Embryonic facial prominence (tissue), 1 donor: ENCODE data around the gene TNFAIP2.
A peak's percentile ranks its signal among the peaks of the same experiment; 100 is the strongest.
"Not testable (repeated sequence)": the region's sequence is repeated elsewhere in the genome, so short reads cannot be mapped to it uniquely, and the experiment has no call there.

Source experiments
- DNase-seq: peaks from one replicate; pipeline ENCODE4 v3.0.0-alpha.2; 2016; ENCODE audit errors: extremely low spot score

TNFAIP2 gene

GRCh38 chr14:103107941-103108748, 15.1 kb upstream of the TNFAIP2 start:
- no peak for DNase-seq

DNA sequence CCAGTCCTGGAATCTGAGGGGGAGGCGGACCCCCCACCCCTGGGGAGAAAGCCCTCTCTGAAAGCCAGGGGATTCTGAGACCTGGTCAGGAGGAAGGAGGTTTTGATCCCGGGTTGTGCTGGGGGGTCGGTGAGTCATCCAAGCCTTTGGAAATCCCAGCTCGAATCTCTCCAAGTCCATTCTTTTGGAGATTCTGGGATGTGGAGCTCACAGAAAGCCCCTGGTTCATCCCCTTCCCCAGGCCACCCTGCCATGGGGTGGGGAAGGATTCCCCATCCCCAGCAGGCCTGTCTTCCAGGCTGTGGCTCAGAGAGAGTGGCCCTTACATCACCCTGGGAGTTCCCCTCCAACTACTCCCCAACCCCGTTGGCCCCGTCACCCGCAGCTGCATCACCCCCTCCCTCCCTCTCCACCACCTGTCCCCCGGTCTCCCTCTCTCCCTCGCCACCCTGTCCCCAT, 14.5 kb upstream of the TNFAIP2 start:
- DNase-seq = no peak

- no peak for DNase-seq
These were observed 13.5 kb upstream of the TNFAIP2 start for GRCh38 chr14:103109535-103110441.

DNA sequence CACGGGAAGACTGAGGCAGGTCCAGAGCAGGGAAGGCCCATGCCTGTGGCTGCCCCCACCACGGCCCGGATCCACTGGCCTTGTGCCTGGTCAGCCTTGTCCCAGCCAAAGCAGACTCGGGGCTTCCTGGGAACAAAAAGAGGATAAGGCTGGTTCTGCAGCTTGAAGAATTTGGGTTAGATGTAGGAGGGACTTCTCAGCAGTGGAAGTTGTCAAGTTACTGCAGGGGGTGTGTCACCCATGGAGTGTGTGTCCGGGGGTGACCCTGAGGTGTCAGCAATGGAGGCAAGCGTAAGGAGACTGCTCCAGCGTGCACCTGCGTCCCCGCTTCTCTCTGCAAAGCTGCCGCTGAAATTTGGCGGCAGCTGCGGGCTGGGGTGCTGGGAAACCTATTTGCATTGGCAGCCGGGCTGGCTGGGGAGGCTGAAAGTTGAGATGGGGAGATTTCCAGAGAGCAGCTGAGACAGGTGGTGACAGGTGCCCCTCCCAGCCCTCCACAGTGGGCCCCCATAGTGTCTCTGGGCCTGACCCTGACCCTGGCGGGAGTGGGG, 12.5 kb upstream of the TNFAIP2 start:
- DNase-seq = no peak

DNA sequence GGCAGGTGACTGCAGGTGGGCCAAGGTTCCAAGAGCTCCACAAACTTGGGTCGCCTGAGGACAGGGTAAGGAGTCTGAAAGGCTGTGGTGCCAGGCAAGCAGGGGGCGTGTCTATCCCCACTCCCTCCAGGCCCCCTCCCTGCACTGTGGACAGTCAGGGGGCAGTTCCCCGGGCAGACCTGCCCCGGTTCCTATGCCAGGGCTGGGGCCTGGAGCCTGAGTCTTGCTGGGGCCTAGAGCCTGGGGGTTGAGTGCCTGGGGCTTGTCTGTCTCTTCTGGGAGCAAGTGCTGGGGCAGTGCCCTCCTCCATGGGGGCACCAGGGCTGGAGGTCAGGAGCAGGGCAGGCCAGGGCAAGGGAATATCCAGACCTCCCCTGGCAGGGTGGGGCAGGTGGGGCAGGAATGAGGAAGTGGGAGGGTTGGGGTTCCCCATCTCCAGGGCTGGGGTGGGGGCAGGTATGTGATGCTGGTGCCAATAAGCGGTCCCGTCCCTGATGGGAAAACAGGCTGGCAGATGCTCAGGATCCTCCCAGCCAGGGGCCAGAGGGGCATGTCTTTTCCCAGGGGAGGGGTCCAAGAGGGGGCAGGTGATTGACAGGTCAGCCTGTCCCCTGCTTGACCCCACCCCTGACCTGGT, 11.9 kb upstream of the TNFAIP2 start:
- DNase-seq = no peak

DNA sequence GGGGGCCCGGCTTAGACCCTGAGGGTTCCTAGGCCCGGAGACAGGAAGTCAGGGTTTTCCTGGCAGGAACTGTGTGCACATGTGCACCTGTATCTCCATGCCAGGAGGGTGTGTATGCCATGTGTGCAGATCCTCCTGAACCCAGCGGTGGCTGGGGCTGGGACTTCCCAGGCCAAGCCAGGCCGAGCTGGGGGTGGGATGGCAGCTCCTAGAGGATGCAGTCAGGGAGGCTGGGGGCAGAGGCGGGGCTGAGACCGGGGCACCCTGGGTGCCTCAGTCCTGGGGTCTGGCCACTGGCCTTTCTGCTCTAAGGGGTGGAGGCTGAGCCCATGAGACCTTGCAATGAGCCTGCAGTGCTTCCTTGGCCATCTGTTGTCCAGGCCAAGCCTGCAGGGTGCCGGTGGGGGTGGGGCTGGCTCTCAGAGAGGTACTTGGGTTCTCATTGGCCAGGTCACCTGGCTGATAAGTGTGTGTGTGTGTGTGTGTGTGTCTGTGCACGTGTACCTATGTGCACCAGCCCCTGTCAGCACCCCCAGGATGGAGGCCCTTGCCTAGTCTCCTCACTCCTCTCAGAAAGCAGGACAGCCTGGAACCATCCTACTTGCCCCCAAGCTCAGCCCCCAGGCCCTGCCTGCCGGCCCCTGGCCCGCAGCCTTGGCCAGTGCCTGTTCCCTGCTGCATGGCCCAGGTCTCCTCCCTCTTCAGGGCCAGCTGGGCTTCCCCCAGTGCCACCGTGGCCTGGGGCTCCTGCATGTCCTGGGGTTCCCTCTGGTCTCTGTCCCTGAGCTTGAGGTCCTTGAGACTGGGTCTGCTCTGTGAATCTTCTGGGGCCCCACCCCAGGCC, 10.6 kb upstream of the TNFAIP2 start:
- no peak for DNase-seq

DNA sequence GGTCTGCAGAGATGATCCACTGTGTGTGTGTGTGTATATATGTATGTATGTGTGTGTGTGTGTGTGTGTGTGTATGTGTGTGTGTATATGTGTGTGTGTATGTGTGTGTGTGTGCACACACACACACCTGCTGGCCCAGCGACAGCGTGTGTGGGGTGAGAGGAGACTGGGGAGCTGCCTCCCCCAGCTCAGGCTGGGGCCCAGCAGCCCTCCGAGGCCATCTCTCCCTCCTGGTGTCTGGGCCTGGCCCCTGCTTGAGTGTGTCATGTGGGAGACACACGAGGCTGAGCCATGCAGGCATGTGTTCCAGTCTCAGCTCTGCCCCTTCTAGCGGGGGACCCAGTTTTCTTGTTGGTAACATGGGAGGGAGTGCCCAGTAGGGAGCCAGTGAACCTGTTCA, 10.0 kb upstream of the TNFAIP2 start:
- no peak for DNase-seq

DNA sequence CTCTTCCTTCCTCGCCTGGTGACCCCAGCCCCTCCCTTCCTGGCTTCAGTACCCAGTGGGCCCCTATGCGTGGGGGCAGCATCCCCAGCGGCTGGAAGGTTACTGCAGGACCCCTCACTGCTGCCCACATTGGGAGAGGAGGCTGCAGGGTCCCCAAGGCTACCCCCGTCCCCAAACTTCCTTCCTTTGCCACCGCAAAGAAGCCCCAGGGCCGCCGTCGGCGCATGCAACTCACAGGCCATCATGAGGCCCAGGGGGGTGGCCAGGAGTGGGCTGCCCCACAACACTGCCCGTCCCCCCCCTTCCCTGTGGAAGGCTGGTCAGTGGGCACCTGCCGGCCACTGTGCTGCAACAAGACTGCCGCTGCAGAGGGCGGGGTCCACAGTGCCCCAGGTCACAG, 9.5 kb upstream of the TNFAIP2 start:
- no peak for DNase-seq

GRCh38 chr14:103115086-103115679, 8.1 kb upstream of the TNFAIP2 start:
- DNase-seq = not testable (repeated sequence)

GRCh38 chr14:103115845-103116572, 7.3 kb upstream of the TNFAIP2 start:
- DNase-seq = no peak

- no peak for DNase-seq
These were observed 6.6 kb upstream of the TNFAIP2 start for GRCh38 chr14:103116636-103117035.

- DNase-seq = not testable (repeated sequence)
These were observed 5.8 kb upstream of the TNFAIP2 start for GRCh38 chr14:103117499-103117898.

GRCh38 chr14:103118018-103118662, 5.1 kb upstream of the TNFAIP2 start:
- DNase-seq = no peak

- no peak for DNase-seq
These were observed 4.4 kb upstream of the TNFAIP2 start for GRCh38 chr14:103118663-103119404.

GRCh38 chr14:103119527-103119926, 3.7 kb upstream of the TNFAIP2 start:
- DNase-seq = not testable (repeated sequence)

DNA sequence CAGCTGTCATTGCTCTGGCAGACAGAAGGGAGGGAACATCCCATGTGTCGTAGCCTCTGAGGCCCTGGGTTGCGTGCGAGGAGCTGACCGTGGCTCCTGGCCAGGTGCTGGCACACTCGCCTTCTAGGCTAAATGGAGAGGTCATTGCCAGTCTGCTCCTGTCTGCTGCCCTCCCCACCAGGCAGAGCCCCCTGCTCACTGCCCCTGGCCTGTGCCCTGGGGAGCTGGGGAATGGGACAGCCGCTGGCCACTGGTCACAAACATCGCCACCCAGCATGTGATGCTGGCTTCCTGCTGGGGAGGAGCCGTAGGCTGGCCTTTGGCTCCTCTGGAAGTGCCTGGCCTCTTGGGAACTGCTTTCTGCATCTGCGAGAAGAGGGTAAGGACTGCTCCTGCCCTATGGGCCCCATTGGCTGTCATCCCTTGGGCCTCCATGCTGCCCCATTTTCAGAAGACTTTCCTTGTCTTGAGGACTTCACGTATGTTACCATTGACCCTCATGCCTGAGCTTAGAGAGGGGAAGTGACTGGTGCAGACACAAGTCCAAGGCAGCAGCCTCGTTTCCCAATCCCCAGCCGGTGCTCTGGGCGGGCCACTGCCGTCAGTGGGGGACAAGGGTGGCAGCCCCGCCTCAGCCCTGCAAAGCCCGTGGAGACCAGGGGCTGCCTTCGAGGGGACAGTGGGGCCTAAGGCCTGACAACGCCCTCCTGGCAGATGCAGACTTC, 2.0 kb upstream of the TNFAIP2 start:
- DNase-seq = no peak

DNA sequence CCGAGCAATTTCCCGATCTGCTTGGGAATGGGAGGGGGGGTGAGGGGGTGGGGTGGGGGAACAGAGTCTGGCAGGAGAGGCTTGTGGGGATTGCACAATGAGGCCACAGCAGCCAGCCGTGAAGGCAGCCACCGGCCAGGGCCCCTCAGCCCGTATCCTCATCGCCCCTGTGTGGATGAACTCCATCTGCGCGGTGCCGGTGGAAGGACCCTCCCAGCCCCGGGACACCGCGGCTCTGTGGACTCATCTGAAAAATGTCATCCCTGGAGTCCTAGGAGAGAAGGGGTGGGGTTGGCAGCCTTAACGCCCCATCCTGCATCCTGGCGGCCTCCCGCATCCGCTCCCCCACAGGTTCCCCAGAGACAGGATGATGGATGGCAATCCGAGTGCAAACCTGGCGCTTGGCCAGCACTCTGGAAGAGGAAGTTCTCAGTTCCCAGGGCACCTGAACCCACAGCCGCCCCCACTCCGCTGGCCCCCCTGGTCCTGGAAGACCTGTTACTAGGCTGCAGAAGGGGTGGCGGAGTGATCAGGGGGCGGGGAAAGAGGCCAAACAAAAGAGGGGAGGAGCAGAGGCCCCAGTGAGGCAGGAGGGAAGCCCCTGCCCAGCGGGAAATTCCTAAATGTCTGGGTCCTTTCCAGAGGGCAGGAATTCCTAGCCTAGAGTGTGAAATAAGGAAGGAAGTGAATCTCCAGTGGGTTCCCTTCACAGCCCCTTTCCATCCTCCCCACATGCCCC, 1.2 kb upstream of the TNFAIP2 start:
- DNase-seq = peak; percentile 45
